Measurements from ENCODE around the gene FBXL17. TPM values are rescaled to one million over a fixed set of nuclear protein-coding genes. Genes with fewer than 3 reads are reported as not detected.
"Not testable (repeated sequence)": the region's sequence is repeated elsewhere in the genome, so short reads cannot be mapped to it uniquely, and the experiment has no call there.

The FBXL17 gene
- total and polyA plus RNA-seq, 2 donors (not counting 1 experiment from before 2014, with no cell fraction given): 7.3 to 40.3 TPM

GRCh38 chr5:108415726-108416125 is 33.8 kb upstream of the FBXL17 start:
- no peak for DNase-seq
- no peak overlapping the region for H3K4me3 Mint-ChIP-seq
- no peaks in the 10 kb centered on the region for H3K79me2 ChIP-seq (ENCODE audit: control insufficient read depth, insufficient read depth, low read length)
- intact Hi-C loops (cut with micrococcal nuclease): no loop called here
- H3K4me3 ChIP-seq (ENCODE audit: control extremely low read depth in 1 of 5, extremely low read depth in 1 of 5, insufficient read depth in 1 of 5, low read depth in 2 of 5, low read length in 4 of 5): no peak overlapping the region
- H3K4me1 Mint-ChIP-seq: no peaks in the 10 kb centered on the region
- no peaks in the 10 kb centered on the region for H4K20me1 ChIP-seq (ENCODE audit: control insufficient read depth, insufficient read depth, low read length, poor library complexity, severe bottlenecking)
- peaks cover 8% of the 10 kb centered on the region for H3K9me3 Mint-ChIP-seq (ENCODE audit: insufficient read depth)
- H2AFZ ChIP-seq (ENCODE audit: insufficient read depth, low read depth, low read length, poor library complexity, severe bottlenecking): no peak overlapping the region
- H3K27ac Mint-ChIP-seq: no peak overlapping the region
- peaks cover 0 to 5% (median 0%) of the 10 kb centered on the region in 3 donors for H3K9me3 ChIP-seq (ENCODE audit: control extremely low read depth in 1 of 3, control insufficient read depth in 2 of 3, insufficient read depth in 1 of 3, low read length in 2 of 3)
- ChIA-PET CTCF (no interaction called here), POLR2A (no interaction called here)
- no peak overlapping the region for H3K9ac ChIP-seq (ENCODE audit: low read length)
- H3K36me3 ChIP-seq (replicated peaks in 1 of 2; ENCODE audit: control extremely low read depth in 1 of 2, control insufficient read depth in 1 of 2, extremely low read depth in 1 of 2, insufficient read depth in 2 of 2, low read length in 1 of 2): no peaks in the 10 kb centered on the region
- no peak overlapping the region for H3K27ac ChIP-seq (ENCODE audit: low read length in 2 of 2)
- no peaks in the 10 kb centered on the region for H3K4me1 ChIP-seq (ENCODE audit: control insufficient read depth in 2 of 2, insufficient read depth in 2 of 2, low read length in 2 of 2)
- H3K4me2 ChIP-seq (replicated peaks; ENCODE audit: low read depth, low read length, poor library complexity, severe bottlenecking): no peak overlapping the region
- no peak for ATAC-seq (ENCODE audit: low read depth)
- TF ChIP-seq EZH2 (IDR thresholded peaks at IDR 0.05; ENCODE audit: borderline replicate concordance, insufficient read depth, low read depth, low read length, poor library complexity, severe bottlenecking) (no peak), CTCF (IDR thresholded peaks at IDR 0.05) (no peak)
- peaks cover 13% of the 10 kb centered on the region for H3K27me3 Mint-ChIP-seq
- H3K27me3 ChIP-seq (replicated peaks in 1 of 4; ENCODE audit: control extremely low read depth in 1 of 4, control insufficient read depth in 3 of 4, insufficient read depth in 4 of 4, low read length in 3 of 4): peaks cover 0 to 3% (median 0%) of the 10 kb centered on the region in 4 experiments

GRCh38 chr5:108409786-108410185 is 27.9 kb upstream of the FBXL17 start:
- TF ChIP-seq EZH2 (IDR thresholded peaks at IDR 0.05; ENCODE audit: borderline replicate concordance, insufficient read depth, low read depth, low read length, poor library complexity, severe bottlenecking): no peak
- no peak for TF ChIP-seq CTCF (IDR thresholded peaks at IDR 0.05)
- no peak overlapping the region for H2AFZ ChIP-seq (ENCODE audit: insufficient read depth, low read depth, low read length, poor library complexity, severe bottlenecking)
- POLR2A ChIA-PET: no interaction called here
- CTCF ChIA-PET: interaction anchor here (0.7 kb wide), 1 partner anchor 1030 kb away, joined by 3 read pairs; no protein-coding TSS in a partner anchor
- no peaks in the 10 kb centered on the region for H4K20me1 ChIP-seq (ENCODE audit: control insufficient read depth, insufficient read depth, low read length, poor library complexity, severe bottlenecking)
- no peaks in the 10 kb centered on the region for H3K9me3 ChIP-seq (ENCODE audit: control extremely low read depth in 1 of 3, control insufficient read depth in 2 of 3, insufficient read depth in 1 of 3, low read length in 2 of 3)
- ATAC-seq (ENCODE audit: low read depth) (no peak), DNase-seq (no peak)
- no peak overlapping the region for H3K27ac ChIP-seq (ENCODE audit: low read length in 2 of 2)
- no peaks in the 10 kb centered on the region for H3K9me3 Mint-ChIP-seq (ENCODE audit: insufficient read depth)
- no peak overlapping the region for H3K4me3 ChIP-seq (ENCODE audit: control extremely low read depth in 1 of 5, extremely low read depth in 1 of 5, insufficient read depth in 1 of 5, low read depth in 2 of 5, low read length in 4 of 5)
- no peak overlapping the region for H3K27ac Mint-ChIP-seq
- no peak overlapping the region for H3K4me2 ChIP-seq (replicated peaks; ENCODE audit: low read depth, low read length, poor library complexity, severe bottlenecking)
- no peaks in the 10 kb centered on the region for H3K4me1 ChIP-seq (ENCODE audit: control insufficient read depth in 2 of 2, insufficient read depth in 2 of 2, low read length in 2 of 2)
- H3K27me3 Mint-ChIP-seq: no peaks in the 10 kb centered on the region
- WGBS (ENCODE audit: insufficient coverage): no CpG with 5 or more reads among the region's 2 CpGs
- no peaks in the 10 kb centered on the region for H3K4me1 Mint-ChIP-seq
- no peak overlapping the region for H3K9ac ChIP-seq (ENCODE audit: low read length)
- no peak overlapping the region for H3K4me3 Mint-ChIP-seq
- intact Hi-C loops (cut with micrococcal nuclease): no loop called here
- no peaks in the 10 kb centered on the region for H3K27me3 ChIP-seq (replicated peaks in 1 of 4; ENCODE audit: control extremely low read depth in 1 of 4, control insufficient read depth in 3 of 4, insufficient read depth in 4 of 4, low read length in 3 of 4)
- H3K36me3 ChIP-seq (replicated peaks in 1 of 2; ENCODE audit: control extremely low read depth in 1 of 2, control insufficient read depth in 1 of 2, extremely low read depth in 1 of 2, insufficient read depth in 2 of 2, low read length in 1 of 2): no peaks in the 10 kb centered on the region
- H3K79me2 ChIP-seq (ENCODE audit: control insufficient read depth, insufficient read depth, low read length): no peaks in the 10 kb centered on the region

GRCh38 chr5:108405201-108405600 is 23.3 kb upstream of the FBXL17 start:
- H3K4me3 ChIP-seq (ENCODE audit: control extremely low read depth in 1 of 5, extremely low read depth in 1 of 5, insufficient read depth in 1 of 5, low read depth in 2 of 5, low read length in 4 of 5); H3K4me3 Mint-ChIP-seq; H3K9ac ChIP-seq (ENCODE audit: low read length); POLR2A ChIA-PET; DNase-seq; H3K27ac Mint-ChIP-seq; H4K20me1 ChIP-seq (ENCODE audit: control insufficient read depth, insufficient read depth, low read length, poor library complexity, severe bottlenecking); CTCF ChIA-PET; H3K27ac ChIP-seq (ENCODE audit: low read length in 2 of 2); H3K4me2 ChIP-seq (replicated peaks; ENCODE audit: low read depth, low read length, poor library complexity, severe bottlenecking); H3K4me1 ChIP-seq (ENCODE audit: control insufficient read depth in 2 of 2, insufficient read depth in 2 of 2, low read length in 2 of 2); H3K4me1 Mint-ChIP-seq; H2AFZ ChIP-seq (ENCODE audit: insufficient read depth, low read depth, low read length, poor library complexity, severe bottlenecking); H3K36me3 ChIP-seq (replicated peaks in 1 of 2; ENCODE audit: control extremely low read depth in 1 of 2, control insufficient read depth in 1 of 2, extremely low read depth in 1 of 2, insufficient read depth in 2 of 2, low read length in 1 of 2); H3K9me3 ChIP-seq (ENCODE audit: control extremely low read depth in 1 of 3, control insufficient read depth in 2 of 3, insufficient read depth in 1 of 3, low read length in 2 of 3); H3K27me3 ChIP-seq (replicated peaks in 1 of 4; ENCODE audit: control extremely low read depth in 1 of 4, control insufficient read depth in 3 of 4, insufficient read depth in 4 of 4, low read length in 3 of 4); H3K79me2 ChIP-seq (ENCODE audit: control insufficient read depth, insufficient read depth, low read length); intact Hi-C loops (cut with micrococcal nuclease); H3K9me3 Mint-ChIP-seq (ENCODE audit: insufficient read depth); ATAC-seq (ENCODE audit: low read depth): not testable (repeated sequence)
- no CpG with 5 or more reads among the region's 3 CpGs for WGBS (ENCODE audit: insufficient coverage)
- H3K27me3 Mint-ChIP-seq: peaks cover 28% of the 10 kb centered on the region
